NCI-H748 treated with DMSO at 0.1 percent for 48 hours (cell line): ENCODE measurements around the gene GLI3.

ENCODE experiments used
- DNase-seq: peaks from one replicate; lab custom pipeline; 2025; lab: John Stamatoyannopoulos, UW

Gene GLI3

GRCh38 chr7:42081671-42082070, 155.3 kb downstream of the GLI3 start:
- DNase-seq, result no peak

- DNase-seq, result no peak
These were observed 156.0 kb downstream of the GLI3 start for GRCh38 chr7:42080841-42081586.

GRCh38 chr7:42077271-42078135, 159.5 kb downstream of the GLI3 start:
- DNase-seq, result no peak

- DNase-seq, result no peak
These were observed 160.1 kb downstream of the GLI3 start for GRCh38 chr7:42076870-42077269.

GRCh38 chr7:42075418-42075817, 161.6 kb downstream of the GLI3 start:
- DNase-seq, result no peak

GRCh38 chr7:42074076-42074475, 162.9 kb downstream of the GLI3 start:
- no peak for DNase-seq

- DNase-seq, result no peak
These were observed 165.4 kb downstream of the GLI3 start for GRCh38 chr7:42071372-42072261.

GRCh38 chr7:42070068-42070467, 166.9 kb downstream of the GLI3 start:
- DNase-seq, result no peak

- no peak for DNase-seq
These were observed 167.4 kb downstream of the GLI3 start for GRCh38 chr7:42069590-42069989.

- DNase-seq, result no peak
These were observed 168.3 kb downstream of the GLI3 start for GRCh38 chr7:42068554-42069280.

GRCh38 chr7:42065942-42066341, 171.1 kb downstream of the GLI3 start:
- no peak for DNase-seq

- DNase-seq, result no peak
These were observed 172.0 kb downstream of the GLI3 start for GRCh38 chr7:42065015-42065414.

- no peak for DNase-seq
These were observed 172.5 kb downstream of the GLI3 start for GRCh38 chr7:42064534-42064933.

- DNase-seq, result no peak
These were observed 177.7 kb downstream of the GLI3 start for GRCh38 chr7:42059275-42059674.

GRCh38 chr7:42057331-42057730, 179.7 kb downstream of the GLI3 start:
- DNase-seq, result no peak

- no peak for DNase-seq
These were observed 181.8 kb downstream of the GLI3 start for GRCh38 chr7:42055171-42055570.

GRCh38 chr7:42053834-42054233, 183.2 kb downstream of the GLI3 start:
- no peak for DNase-seq

- no peak for DNase-seq
These were observed 187.2 kb downstream of the GLI3 start for GRCh38 chr7:42049761-42050160.

GRCh38 chr7:42046483-42046882, 190.5 kb downstream of the GLI3 start:
- no peak for DNase-seq

GRCh38 chr7:42045961-42046360, 191.0 kb downstream of the GLI3 start:
- DNase-seq, result no peak

GRCh38 chr7:42039921-42040320, 197.1 kb downstream of the GLI3 start:
- DNase-seq, result no peak

GRCh38 chr7:42035210-42035609, 201.8 kb downstream of the GLI3 start:
- DNase-seq, result no peak
